Activated CD8-positive, alpha-beta memory T cell treated with anti-CD3 and anti-CD28 coated beads for 48 hours (primary cell): ENCODE data around the gene APOB.
"Not testable (repeated sequence)": the region's sequence is repeated elsewhere in the genome, so short reads cannot be mapped to it uniquely, and the experiment has no call there.

Source experiments
- DNase-seq, 3 experiments: peaks; one replicate each; pipeline ENCODE4 v3.0.0-alpha.2; 2020; ENCODE audit warnings: low read depth in 2 of 3, low spot score in 2 of 3

APOB gene

DNA sequence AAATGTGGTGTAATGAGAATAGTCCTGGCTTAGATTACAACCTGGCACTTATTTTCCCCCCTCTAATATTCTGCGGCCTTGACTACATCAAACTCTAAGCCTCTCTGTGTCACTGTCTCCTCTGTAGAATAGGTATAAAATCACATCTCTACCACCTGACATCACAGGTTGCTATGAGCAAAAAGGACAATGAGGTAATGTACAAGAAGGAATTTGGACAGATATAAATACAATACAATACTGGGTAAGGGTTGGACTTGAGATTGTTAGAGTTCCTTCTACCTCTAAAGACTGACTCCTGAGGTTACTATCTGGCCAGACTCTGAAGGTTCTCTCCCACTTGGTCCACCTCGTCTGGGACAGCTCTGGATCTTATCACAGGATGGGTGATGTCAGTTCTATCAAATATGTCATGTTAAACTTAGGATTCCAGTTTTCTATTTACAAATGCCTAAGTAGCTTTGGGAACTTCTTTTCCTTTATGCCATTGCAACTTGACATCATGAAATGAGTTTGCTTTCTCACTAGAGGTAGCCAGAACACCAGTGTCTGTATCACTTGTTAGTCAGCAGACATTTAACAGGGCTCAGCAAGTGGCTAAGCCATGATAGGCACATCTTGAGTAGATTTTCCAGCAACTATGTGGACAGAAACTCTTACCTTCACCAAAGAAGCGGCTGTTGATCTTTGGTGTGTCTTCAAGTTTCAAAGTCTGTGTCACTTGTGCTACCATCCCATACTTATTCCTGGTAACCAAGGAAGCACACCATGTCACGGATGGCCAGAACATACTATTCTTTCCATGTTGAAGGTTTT lies 9.5 kb downstream of the APOB start:
- DNase-seq, result no peak

GRCh38 chr2:21033237-21034155 lies 10.4 kb downstream of the APOB start:
- DNase-seq, result no peak

DNA sequence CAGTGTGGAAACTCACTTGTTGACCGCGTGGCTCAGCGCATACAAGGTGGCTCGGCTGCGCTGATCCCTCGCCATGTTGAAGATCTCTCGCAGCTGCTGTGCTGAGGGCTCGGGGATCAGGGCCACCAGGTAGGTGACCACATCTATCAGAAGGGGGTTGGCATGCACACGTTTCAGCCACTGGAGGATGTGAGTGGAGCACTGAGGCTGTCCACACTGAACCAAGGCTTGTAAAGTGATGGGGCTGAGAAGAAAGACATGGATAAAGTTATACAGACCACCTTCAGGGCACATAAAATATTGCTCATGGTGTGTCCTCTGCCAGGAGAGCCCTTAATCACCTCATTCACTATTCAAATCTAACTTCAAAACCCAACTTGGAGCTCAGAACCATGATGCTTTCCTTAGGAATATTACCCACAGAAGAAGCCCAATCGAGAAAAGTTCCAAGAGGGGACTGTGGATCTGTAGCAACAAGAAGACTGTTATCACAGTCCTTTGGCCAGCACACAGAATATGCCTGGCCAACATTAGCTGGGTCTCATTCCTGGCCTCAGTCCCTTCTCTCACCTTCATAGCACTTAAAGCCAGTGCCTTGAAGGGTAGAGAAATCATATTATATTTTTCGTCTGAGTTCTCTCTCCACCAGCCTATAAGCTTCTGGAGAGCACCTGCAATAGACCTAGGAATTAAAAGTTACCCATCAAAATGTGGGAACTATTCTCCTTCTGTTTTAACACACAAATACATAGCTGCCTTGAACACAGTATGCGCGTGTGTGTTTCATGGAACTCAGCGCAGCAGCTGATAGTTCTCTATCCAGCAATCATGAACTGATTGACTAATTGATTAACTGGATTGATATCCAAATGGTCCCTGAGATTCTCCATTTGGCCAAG lies 11.3 kb downstream of the APOB start:
- DNase-seq, result no peak

DNA sequence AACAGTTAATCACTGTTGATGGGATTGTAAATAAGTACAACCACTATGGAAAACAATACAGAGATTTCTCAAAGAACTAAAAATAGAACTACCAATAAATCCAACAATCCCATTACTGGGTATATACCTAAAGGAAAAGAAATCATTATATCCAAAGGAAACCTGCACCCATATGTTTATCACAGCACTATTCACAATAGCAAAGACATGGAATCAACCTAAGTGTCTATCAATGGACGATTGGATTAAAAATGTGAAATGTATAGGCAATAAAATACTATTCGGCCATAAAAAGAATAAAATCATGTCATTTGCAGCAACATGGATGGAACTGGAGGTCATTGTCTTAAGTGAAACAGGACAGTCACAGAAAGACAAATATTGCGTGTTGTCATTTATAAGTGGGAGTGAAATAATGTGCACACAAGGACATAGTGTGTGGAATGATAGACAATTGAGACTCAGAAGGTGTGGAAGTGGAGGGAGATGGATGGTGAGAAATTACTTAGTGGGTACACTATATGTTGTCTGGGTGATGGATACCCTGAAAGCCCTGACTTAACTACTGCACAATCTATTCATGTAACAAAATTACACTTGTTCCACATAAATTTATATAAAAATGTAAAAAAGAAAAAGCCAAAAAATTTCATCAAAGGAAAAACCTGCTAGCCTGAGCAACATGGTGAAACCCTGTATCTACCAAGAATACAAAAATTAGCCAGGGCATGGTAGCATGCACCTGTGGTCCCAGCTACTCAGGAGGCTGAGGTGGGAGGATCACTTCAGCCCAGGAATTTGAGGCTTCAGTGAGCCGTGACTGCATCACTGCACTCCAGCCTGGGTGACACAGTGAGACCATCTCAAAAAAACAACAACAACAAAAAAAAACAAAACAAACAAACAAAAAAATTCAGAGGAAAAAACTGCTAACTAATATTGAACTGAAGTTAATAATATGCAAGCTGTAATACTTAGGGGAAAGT lies 12.6 kb downstream of the APOB start:
- no peak for DNase-seq

DNA sequence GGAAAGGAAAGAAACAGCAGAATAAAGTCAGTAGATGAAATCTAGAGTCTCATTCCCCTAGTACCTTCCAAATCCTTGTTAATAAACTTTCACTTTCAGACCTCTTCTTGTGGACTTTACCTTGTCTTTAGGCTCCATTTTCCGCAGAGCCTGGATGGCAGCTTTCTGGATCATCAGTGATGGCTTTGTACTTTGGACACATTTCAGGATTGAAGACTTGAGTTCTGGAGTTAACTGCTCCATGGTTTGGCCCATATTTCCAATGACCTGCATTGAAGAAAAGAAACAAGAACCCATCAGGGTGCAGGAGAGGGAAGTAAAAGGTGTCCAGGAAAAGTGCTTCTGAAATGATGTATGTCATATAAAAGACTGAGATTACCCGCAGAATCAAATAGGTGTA lies 14.4 kb downstream of the APOB start:
- DNase-seq, result no peak

DNA sequence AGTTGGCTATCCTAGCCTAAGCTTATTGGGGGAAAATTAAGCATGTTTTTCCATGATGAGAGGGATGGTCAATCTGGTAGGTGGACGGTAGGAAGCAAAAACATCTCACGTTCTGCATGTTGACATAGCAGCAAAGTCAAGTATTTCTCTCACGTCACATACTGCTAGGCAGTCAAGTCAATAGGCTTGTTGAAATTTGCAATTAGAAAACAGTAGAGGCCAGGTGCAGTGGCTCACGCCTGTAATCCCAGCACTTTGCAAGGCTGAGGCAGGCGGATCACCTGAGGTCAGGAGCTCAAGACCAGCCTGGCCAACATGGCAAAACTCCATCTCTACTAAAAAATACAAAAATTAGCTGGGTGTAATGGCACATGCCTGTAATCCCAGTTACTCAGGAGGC lies 14.9 kb downstream of the APOB start:
- not testable (repeated sequence) for DNase-seq

DNA sequence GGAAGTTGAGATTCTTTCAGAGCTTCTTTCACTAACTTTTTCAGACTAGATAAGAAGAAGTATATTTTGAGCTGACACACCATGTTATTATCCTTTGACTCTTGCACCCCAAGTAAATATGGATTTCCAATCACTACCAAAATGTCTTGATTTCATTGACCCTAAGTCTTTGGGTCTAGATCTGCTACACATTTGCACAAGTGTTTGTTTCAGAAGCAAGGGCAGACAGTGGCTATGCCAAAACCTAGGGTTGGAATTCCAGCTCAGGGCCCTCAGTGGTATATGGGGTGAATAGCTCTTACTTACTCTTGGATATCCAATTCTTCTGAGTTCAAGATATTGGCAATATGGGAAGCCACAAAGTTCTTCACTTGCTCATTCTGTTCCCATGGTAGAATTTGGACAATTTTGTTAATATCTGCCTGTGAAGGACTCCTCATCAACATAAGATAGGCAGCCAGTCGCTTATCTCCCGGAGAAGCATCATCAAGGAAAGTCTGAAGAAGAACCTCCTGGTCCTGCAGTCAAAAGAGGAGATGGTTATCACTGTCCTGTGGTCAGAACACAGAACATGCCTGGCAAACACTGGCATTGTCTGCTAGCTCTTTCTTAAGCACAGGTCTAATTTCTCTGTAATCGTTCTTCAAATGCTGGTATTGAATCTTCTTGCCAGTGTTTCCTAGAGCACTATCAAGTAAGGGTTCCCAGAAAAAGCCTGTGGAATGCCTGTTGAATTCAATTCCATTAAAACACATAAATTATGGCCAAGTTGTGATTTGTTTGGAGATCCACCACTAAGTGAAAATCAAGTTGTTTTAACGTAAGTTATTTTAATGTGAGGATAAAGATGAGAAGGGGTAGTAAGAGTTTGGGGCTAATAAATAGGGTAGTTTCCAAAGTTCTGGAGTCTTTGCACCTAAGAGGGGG lies 15.6 kb downstream of the APOB start:
- no peak for DNase-seq

- no peak for DNase-seq
These were observed 17.2 kb downstream of the APOB start for GRCh38 chr2:21026479-21027282.

- DNase-seq, result no peak
These were observed 18.0 kb downstream of the APOB start for GRCh38 chr2:21025690-21026478.

DNA sequence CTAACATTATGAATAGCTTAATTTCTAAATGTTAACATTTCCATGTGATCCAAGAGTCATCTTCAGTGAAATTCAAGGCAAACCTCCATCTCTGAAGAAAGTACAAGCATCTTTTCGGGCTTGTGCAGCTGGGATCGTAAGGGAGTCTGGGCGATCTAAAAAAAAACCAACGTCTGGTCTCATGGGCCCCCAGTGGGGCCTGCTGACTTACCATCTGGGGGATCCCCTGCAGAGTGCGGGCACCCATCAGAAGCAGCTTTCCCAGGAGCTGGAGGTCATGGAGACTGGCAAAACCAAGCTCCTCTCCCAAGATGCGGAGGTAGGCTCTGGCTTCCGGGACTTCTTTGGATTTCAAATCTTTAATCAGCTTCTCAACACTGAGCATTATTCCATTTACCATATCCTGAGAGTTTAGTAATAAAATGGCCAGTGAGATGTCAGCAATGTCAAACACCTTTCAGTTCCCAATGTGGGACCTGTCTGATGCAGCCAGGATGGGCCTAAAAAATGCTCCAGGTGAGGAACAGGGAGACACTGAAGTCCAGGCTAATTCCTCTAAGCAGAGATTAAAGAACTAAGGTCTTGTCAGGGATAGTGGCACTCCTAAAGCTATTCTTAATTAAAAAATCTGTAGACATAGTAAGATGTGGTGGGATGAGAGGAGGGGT lies 19.0 kb downstream of the APOB start:
- DNase-seq, result no peak

- no peak for DNase-seq
These were observed 19.7 kb downstream of the APOB start for GRCh38 chr2:21024198-21024597.

GRCh38 chr2:21023419-21024181 lies 20.3 kb downstream of the APOB start:
- DNase-seq, result no peak

- DNase-seq, result no peak
These were observed 21.0 kb downstream of the APOB start for GRCh38 chr2:21022792-21023367.

DNA sequence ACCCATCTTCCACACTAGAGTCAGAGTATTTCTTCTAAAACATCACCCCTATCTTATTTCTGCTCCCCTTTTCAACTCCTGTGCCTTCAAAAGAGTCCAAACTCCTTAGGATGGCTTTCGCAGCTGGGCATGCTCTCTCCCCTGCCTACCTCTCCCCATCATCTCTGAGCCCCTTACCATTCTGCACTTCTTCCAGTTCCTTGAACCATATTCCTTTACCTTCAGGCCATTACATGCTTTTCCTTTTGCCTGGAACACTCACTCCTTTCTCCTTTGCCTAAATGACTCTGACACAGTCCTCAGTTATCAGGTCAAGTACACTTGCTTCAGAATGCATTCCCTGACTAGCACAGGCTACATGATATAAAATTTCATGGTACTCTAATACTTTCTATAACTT lies 22.4 kb downstream of the APOB start:
- DNase-seq, result no peak

DNA sequence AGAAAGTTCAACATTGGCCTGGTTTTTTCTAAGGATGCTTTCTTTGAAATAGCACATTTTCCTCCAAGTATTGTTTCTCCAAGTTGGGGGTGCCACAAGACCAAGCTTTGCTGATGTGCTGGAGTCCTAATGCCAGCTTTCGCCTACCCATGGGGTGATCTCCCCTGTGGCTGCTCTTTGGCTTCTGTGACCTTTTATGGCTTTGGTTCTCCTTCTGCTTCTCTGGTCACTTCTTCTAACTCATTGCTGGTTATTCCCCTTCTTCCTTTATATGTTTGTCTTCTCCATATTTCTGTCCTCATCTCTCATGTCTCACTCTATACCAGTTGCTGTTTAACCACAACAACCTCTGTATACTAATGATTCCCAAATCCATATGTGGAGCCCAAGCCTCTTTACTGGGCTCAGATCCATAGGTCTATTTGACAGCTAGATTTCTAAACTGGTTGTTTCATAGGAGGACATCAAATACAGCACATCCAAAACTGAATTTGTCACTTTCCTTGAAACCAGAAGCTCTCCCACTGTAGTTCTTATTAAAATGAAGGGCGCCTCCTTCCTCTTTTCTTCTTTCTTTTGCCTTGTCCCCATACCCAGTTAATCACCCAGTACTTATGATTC lies 23.1 kb downstream of the APOB start:
- DNase-seq, result no peak
